ES-I3 (cell line): ENCODE measurements around the gene SRCIN1.

Source experiments
- H3K36me3 ChIP-seq: 2 replicates; pipeline ENCODE4 v1.6.1; 2013; ENCODE audit warnings: mild to moderate bottlenecking, low read length, control low read depth, moderate library complexity; ENCODE audit not compliant: insufficient read depth
- H3K4me1 ChIP-seq: 2 replicates; pipeline ENCODE4 v1.6.1; 2013; ENCODE audit warnings: mild to moderate bottlenecking, control low read depth, low read length; ENCODE audit not compliant: insufficient read depth
- H3K9ac ChIP-seq: 2 replicates; pipeline ENCODE4 v1.6.1; 2013; ENCODE audit warnings: low read depth, mild to moderate bottlenecking, low read length, moderate library complexity
- H3K9me3 ChIP-seq: 2 replicates; pipeline ENCODE4 v1.6.1; 2013; ENCODE audit warnings: mild to moderate bottlenecking, low read length, moderate library complexity; ENCODE audit not compliant: control insufficient read depth, insufficient read depth

SRCIN1 gene

DNA sequence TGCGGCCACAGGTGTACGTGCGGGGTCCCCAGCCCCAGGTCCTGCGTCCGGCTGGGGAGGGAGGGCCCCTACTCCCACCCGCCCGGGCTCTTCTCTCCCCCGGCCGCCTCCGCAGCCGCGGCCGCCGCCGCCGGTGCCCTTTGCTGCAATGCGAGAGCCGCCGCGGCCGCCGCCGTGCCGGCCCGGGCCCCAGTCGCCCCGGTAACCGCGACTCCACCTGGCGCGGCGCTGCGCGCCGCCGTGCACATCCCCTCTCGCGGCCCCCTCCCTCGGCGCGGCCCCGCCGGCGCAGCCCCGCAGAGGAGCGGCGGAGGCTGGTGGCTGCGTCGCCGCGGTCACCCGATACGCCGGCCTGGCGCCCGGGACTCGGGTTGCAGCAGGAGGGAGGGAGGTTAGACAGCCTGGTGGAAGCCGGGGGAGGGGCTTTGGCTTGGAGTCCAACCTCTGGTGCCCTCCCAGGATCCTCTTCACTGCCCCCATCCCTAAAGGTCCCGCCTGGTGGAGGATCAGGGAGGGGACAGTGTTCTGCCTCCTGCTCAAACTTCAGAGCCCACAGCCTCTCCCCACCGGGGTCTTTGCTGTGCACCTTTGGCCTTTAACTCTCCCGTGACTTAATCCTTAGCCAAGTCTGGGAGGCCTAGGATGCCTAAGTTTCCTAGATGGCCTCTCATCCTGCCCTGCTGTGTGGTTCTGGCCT is 32.9 kb downstream of the SRCIN1 start:
- Histone ChIP-seq H3K9me3 (no peaks in the 10 kb centered on the region), H3K36me3 (no peaks in the 10 kb centered on the region), H3K9ac (peak overlapping the region; percentile 41; the same call in 1 of the 2 replicates)

DNA sequence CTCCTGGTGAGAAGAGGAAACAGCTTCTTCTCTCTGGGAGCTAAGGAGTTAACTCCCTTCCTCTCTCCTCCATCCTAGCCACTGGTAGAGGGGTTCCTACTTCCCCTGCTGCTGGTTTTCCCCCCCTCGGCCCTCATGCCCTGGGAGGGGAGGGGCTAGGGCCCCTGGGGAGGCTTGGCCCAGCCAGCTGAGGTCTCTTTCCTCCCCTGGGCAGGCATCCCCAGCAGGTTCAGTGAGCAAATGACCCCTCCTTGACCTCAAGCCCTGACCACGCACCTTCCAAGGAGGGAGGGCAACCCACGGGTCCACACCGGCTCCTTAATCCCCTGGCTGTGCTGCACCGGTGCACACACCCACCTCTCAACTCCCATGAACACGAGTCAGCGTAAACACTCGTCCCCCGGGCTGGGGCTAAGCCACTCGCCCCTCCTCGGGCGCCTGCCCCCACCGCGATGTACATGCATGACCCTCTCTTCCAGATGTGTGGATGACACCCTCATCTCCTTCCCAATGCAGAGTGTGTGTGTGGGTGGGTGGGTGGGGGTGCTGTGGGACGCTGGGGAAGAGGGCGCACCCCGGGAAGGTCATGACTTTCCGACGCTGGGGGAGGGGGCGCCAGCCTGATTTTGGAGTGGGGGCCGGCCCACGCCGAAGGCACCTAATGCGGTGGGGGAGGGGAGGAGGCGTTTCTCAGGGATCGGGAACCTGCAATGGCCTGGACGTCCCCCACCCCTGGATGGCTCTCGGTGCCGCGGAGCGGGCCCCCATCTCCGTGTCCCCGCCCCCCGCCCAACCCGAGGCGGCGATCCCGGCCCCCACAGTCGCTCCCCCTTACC is 33.7 kb downstream of the SRCIN1 start:
- Histone ChIP-seq H3K4me1 (peaks cover 18% of the 10 kb centered on the region; the same call in 1 of the 2 replicates), H3K9ac (no peak overlapping the region; the same call in 1 of the 2 replicates), H3K9me3 (no peaks in the 10 kb centered on the region), H3K36me3 (no peaks in the 10 kb centered on the region)

More for the DNA sequence above, 32.9 kb downstream of the SRCIN1 start:
- peaks cover 23% of the 10 kb centered on the region for H3K4me1 ChIP-seq

- Histone ChIP-seq H3K9me3 (no peaks in the 10 kb centered on the region), H3K4me1 (peaks cover 15% of the 10 kb centered on the region; the same call in 1 of the 2 replicates), H3K9ac (no peak overlapping the region), H3K36me3 (no peaks in the 10 kb centered on the region)
Measured at GRCh38 chr17:38569701-38570512, 35.8 kb downstream of the SRCIN1 start.

- Histone ChIP-seq H3K36me3 (no peaks in the 10 kb centered on the region), H3K9me3 (no peaks in the 10 kb centered on the region), H3K9ac (no peak overlapping the region), H3K4me1 (peaks cover 9% of the 10 kb centered on the region; the same call in 1 of the 2 replicates)
Measured at GRCh38 chr17:38568845-38569510, 36.8 kb downstream of the SRCIN1 start.

DNA sequence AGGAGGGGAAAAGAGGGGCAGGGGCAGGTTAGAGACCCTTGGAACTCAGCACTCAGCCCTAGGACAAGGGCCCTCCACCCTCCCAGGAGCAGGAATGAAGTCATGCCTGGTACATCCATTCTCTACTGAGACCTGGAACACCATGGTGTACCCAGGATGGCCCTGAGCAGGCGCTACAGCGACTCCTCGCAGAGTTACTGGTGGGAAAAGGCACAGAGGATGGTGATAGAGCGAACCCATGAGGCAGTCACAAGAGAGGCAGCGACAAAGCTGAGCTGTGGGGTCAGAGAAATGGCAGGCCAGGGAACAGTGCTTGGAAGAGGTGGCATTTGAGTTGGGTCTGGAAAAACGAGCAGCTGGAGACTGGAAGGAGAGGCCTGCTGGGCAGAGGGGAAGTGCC is 37.5 kb downstream of the SRCIN1 start:
- no peaks in the 10 kb centered on the region for H3K36me3 ChIP-seq
- no peaks in the 10 kb centered on the region for H3K9me3 ChIP-seq
- peaks cover 4% of the 10 kb centered on the region; the same call in 1 of the 2 replicates for H3K4me1 ChIP-seq
- H3K9ac ChIP-seq = no peak overlapping the region

GRCh38 chr17:38567350-38567749 is 38.4 kb downstream of the SRCIN1 start:
- H3K9ac ChIP-seq = no peak overlapping the region
- H3K9me3 ChIP-seq = no peaks in the 10 kb centered on the region
- no peaks in the 10 kb centered on the region; the same call in 1 of the 2 replicates for H3K4me1 ChIP-seq
- no peaks in the 10 kb centered on the region for H3K36me3 ChIP-seq

DNA sequence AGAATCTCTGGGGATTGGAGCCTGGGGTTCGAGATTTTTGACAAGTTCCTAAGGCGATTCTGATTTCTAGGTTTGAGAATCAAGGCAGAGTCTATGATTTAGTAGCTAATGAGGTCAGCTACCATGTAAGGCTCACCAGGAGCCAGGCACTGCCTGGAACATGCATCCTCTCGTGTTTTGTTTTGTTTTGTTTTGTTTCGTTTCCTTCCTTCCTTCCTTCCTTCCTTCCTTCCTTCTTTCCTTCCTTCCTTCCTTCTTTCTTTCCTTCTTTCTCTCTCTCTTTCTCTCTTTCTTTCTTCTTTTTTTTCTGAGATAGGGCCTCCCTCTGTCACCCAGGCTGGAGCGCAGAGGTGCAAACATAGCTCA is 39.1 kb downstream of the SRCIN1 start:
- Histone ChIP-seq H3K9me3 (no peaks in the 10 kb centered on the region), H3K36me3 (no peaks in the 10 kb centered on the region), H3K4me1 (no peaks in the 10 kb centered on the region; the same call in 1 of the 2 replicates), H3K9ac (no peak overlapping the region)

DNA sequence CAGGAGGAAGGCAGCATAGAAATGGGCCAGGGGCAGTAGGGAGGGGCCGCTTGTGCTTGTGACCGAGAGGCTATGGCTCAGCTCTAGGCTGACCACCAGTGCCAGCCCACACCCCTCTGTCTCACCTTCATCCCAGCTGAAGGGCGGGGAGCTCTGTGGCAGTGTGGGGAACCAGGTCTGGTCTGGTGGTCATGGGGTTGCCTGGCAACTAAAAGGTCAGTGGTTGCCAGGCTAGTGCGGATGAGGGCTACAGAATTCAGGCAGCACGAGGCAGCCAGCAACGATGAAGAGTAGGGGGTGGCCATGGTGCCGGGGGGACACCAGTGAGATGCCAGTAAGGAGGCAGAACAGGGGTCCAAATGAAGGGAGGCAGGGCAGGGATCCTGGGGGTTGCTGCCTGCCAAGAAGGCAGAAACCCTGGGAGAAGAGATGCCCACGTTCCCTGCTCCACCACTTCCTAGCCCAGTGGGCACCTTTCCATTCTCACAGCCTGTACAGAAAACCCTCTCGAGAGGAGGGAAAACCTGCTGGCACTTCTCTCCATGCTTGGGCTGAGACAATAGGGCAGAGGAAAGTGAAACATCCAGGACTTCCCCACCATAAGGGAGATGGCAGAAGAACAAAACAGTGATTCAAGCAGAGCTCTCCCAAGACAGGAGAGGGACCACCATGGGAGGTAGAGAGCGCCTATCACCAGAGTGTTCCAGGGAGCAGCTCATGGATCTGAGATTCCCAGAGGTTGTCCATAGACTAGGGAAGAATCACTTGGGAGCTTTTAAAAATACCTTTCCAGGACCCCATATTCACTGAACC is 39.7 kb downstream of the SRCIN1 start:
- no peaks in the 10 kb centered on the region; the same call in 1 of the 2 replicates for H3K4me1 ChIP-seq
- H3K9me3 ChIP-seq = no peaks in the 10 kb centered on the region
- no peaks in the 10 kb centered on the region for H3K36me3 ChIP-seq
- H3K9ac ChIP-seq = no peak overlapping the region

DNA sequence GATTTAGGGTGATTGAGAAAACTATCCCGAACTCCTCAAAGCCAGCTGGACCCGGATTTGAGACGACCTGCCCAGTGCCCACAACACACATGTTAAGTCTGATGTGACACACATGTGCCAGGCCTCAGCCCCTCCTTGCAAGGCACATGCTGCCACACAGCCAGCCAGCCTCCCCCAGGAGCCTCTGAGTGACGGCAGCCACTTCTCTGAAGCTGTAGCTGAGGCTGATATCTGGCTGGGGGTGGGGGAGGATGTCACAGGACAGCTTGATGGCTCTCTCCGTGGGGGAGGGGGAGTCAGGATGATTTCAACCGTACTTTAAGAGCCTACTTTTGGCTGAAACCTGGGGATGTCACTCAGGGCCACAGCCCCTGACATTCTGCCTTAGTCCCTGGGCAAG is 40.9 kb downstream of the SRCIN1 start:
- Histone ChIP-seq H3K36me3 (no peaks in the 10 kb centered on the region), H3K4me1 (peaks cover 4% of the 10 kb centered on the region; the same call in 1 of the 2 replicates), H3K9ac (no peak overlapping the region), H3K9me3 (no peaks in the 10 kb centered on the region)

DNA sequence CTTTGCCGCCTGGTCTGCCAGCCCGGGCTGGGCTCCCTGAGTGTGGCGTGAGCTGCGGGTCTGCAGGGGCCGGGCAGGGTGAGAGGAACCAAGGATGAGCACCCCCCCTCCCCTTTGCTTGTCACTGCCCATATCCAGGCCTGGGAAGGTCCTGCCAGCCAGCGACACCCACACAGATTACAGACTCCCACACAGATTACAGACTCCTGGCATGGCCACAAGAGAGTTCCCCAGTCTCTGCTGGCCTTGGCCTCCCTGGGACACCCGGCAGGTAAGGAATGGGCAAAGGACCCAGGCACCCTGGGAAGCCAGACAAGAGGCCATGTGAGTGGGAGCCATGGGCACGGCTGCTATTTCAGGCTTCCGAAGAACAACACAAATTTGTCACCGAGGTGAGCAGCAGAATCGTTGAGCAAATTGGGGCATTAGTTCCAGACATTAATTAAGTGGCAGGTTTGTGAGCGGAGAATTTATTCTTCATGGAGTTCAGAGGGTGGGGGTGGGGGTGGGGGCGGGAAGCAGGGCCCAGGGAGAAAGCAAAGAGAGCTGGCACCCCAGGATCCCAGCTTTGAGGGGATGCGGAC is 41.4 kb downstream of the SRCIN1 start:
- Histone ChIP-seq H3K9ac (peak overlapping the region; percentile 35; the same call in 1 of the 2 replicates), H3K4me1 (peaks cover 5% of the 10 kb centered on the region; the same call in 1 of the 2 replicates), H3K36me3 (no peaks in the 10 kb centered on the region), H3K9me3 (no peaks in the 10 kb centered on the region)

GRCh38 chr17:38563362-38564253 is 42.1 kb downstream of the SRCIN1 start:
- peaks cover 5% of the 10 kb centered on the region; the same call in 1 of the 2 replicates for H3K4me1 ChIP-seq

GRCh38 chr17:38562903-38563302 is 42.8 kb downstream of the SRCIN1 start:
- H3K9me3 ChIP-seq = no peaks in the 10 kb centered on the region

More at GRCh38 chr17:38563362-38564253, 42.1 kb downstream of the SRCIN1 start:
- peak overlapping the region; percentile 35; the same call in 1 of the 2 replicates for H3K9ac ChIP-seq
- H3K9me3 ChIP-seq = no peaks in the 10 kb centered on the region
- no peaks in the 10 kb centered on the region for H3K36me3 ChIP-seq

More at GRCh38 chr17:38562903-38563302, 42.8 kb downstream of the SRCIN1 start:
- Histone ChIP-seq H3K36me3 (no peaks in the 10 kb centered on the region), H3K4me1 (peaks cover 6% of the 10 kb centered on the region; the same call in 1 of the 2 replicates), H3K9ac (peak overlapping the region; percentile 35; the same call in 1 of the 2 replicates)
